GM19372 (cell line): ENCODE data around the gene NUP210.

ENCODE experiments used
- ATAC-seq: cut with Tn5 transposase; IDR thresholded peaks from one replicate; pipeline ENCODE4 v1.9.1; 2021; ENCODE audit warnings: mild to moderate bottlenecking, low read depth, moderate library complexity; ENCODE audit not compliant: unreplicated experiment

Gene NUP210

GRCh38 chr3:13407926-13408325, 12.2 kb downstream of the NUP210 start:
- ATAC-seq: no peak

- no peak for ATAC-seq
Observed at GRCh38 chr3:13407475-13407874, 12.6 kb downstream of the NUP210 start.

DNA sequence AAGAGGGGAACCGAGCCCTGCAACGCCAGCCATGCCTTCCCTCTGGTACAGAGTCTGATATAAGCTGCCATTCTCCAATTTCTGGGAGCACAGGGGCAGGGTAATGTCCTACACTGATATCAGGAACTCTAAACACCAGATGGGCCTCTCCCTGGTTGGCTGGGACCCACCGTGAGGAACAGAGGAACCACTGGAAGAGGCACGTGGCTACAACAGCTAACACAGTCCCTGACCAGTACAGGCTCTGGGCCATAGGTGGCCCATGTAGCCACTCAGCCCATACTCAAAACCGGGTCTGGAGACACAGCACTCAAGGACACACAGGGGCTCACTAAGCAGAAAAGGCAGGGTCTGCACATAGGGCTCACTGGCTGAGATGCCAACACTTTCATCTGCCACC, 13.9 kb downstream of the NUP210 start:
- ATAC-seq: no peak

DNA sequence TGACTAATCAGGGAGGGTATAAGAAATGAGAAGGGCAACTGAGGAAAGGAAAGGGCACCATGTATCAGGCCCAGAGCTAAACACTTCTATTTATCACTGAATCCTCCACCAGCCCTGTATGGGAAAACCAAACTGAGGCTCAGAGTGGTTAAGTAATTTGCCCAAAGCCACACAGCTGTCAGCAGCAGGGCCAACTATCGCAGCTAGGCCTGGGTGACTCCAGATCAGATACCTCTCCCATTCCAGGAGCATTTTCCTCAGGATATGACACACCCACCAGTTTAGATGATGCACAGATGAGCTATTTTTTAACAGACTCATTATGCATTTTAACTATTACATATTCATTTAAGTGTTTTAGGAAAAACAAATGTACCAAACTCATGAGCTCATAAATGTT, 14.5 kb downstream of the NUP210 start:
- no peak for ATAC-seq

- ATAC-seq: no peak
Observed at GRCh38 chr3:13404626-13405452, 15.3 kb downstream of the NUP210 start.

DNA sequence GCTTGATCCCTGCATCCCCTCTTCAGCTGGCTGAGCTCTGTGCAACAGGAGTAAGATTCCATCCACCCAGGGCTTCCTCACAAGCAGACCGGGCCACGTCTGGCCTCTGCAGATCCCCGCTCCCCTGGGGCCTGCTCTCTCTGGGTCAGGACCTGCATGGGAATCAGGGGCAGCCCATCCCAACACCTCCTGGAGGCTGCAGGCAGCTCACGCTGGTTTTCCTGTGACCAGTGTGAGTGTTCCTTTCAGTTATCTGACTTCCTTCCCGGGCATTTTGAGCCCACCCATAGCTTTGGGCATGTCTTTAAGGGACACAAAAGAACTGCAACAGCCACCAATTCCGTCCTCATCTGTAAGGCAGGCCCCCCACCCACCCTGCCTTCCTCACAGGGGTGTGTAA, 16.3 kb downstream of the NUP210 start:
- ATAC-seq: no peak

- ATAC-seq: no peak
Observed at GRCh38 chr3:13403213-13403819, 16.8 kb downstream of the NUP210 start.

- ATAC-seq: no peak
Observed at GRCh38 chr3:13401149-13401548, 19.0 kb downstream of the NUP210 start.

DNA sequence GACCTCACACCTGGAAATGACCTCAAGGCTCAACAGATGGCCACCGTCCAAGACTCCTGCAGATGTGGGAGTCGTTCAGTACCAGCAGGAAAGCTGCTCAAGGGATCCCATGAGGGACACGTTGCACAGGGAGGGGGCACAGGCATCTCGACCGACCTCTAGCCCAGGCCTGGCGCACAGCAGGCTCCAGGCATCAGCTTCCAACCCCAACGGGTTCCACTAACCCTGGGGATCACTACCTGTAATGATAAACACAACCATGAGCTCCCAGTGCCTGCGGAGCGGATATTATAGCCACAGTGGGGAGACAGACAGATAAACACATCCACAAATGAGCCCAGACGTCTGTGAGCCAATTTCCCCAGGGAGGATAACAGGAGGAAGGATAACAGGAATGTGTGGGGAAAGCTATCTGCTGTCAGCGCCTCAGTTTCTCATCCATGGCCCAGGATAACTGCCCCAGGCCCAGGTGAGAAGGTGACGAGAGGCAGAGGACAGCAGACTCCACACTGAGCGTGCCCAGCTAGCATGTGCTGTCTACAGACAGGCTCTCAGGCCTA, 19.9 kb downstream of the NUP210 start:
- no peak for ATAC-seq

DNA sequence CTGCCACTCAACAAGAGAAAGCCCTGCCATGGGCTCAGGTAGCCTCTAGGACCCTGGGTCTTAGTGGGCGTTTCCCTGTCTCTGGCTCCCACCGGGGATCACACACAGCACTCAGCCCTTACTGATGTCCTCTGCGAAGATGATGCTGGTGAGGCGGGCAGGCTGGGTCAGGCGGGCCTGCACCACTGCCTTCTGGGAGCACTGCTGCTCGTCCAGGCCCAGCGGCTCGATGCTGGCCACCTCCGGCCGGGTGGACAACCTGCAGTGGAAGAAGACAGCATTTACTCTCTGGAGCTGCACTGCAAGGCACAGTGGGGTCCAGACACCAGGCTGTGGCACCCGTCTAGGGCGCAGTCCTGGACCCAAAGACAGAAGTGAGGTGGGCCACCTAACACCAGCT, 20.5 kb downstream of the NUP210 start:
- no peak for ATAC-seq

DNA sequence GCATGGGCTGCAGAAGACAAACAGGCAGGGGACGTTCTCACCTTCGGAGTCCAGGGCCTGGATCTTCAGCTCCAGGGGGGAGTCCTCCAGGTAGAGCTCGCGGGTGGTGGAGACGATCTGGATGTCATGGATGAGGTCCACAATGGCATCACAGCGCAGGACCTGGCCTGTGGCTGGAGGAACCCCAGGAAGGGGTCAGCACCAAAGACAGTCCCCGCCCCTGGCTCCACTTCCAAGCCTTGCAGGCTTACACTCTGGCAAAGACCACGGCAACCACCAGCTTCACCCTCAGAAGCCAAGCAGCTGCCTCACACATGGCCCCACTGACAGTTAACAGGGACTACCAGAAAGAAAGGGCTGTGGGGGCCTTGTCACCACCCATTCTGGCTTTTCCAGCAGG, 22.8 kb downstream of the NUP210 start:
- ATAC-seq: no peak

GRCh38 chr3:13394363-13394762, 25.8 kb downstream of the NUP210 start:
- ATAC-seq: no peak

GRCh38 chr3:13393427-13394360, 26.4 kb downstream of the NUP210 start:
- no peak for ATAC-seq

- no peak for ATAC-seq
Observed at GRCh38 chr3:13391308-13391707, 28.8 kb downstream of the NUP210 start.

DNA sequence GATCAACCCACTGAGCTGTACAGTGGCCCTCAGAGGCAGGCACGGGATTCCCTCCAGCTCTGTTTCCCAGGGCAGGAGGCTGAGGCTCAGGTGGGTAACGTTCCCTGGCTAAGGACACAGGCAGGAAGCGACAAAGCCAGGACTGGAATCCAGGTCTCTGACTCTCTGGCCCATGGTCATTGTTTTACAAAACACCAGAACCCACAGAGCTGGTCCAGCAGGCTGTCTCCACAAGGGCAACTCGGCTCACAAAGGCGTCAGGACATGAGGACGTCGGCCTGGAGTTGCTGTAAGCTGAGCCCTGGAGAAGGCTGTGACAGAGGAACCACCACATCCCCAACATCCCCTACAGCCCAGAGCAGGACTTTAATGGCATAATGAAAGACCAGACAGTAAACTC, 30.7 kb downstream of the NUP210 start:
- ATAC-seq: no peak

- ATAC-seq: no peak
Observed at GRCh38 chr3:13388816-13389215, 31.3 kb downstream of the NUP210 start.

DNA sequence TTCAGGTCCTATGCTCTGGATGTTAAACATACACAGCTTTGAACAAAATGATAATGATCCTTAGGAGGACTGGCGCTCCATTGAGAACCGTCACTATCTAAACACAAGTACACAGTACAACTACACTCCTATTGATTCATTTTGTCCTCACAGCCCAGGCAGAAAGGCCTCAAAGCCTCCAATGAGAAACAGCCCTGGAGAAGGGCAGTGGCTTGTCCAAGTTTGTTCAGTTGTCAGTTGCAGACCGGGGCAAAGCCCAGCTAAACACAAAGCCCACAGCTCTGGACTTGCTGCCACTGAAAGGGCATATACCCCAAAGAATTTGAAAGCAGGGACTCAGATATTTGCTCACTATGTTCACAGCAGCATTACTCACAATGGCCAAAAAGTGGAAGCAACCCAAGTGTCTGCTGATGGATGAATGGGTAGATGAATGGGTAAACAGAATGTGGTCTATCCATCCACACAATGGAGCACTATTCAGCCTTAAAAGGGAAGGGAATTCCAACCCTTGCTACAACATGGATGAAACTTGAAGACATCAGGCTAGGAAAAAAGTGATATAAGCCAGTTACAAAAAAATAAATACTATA, 34.7 kb downstream of the NUP210 start:
- no peak for ATAC-seq

- ATAC-seq: no peak
Observed at GRCh38 chr3:13380971-13381370, 39.2 kb downstream of the NUP210 start.

DNA sequence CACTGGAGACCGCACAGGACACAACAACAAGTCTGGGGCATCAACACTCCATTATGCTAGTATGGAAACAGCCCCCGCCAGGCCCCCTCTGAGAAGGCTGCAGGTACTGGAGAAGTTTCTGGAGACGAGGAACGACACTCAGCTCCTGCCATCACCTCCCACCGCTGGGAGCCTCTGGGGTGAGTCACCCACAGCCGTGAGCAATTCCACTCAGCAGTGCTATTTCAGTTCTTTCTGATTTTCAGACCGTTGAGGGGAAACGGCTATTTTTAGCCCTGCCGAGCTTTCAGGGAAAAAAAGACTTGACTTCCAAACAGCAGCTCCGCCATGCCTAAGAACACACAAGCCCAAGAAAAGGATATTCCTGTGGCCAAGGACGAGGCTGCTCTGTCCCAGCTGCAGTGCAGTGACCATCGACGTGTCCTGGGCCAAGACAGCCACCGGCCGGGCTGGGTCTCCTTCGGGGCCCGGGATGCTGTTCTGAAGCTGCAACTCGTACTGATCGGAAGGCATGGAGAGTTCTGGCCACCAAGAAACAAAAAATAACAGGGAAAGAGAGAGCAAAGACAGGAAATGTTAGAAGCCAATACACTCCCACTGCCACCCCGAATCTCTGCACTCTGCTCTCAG, 40.8 kb downstream of the NUP210 start:
- ATAC-seq: no peak

GRCh38 chr3:13378155-13378554, 42.0 kb downstream of the NUP210 start:
- ATAC-seq: no peak
